CD4-positive, alpha-beta memory T cell (primary cell): ENCODE results near the gene EPHA6. TPM values are rescaled to one million over a fixed set of nuclear protein-coding genes. Genes with fewer than 3 reads are reported as not detected.
"Not testable (repeated sequence)": the region's sequence is repeated elsewhere in the genome, so short reads cannot be mapped to it uniquely, and the experiment has no call there.

ENCODE experiments used
- CTCF ChIA-PET: fragments of 350-600 bp; sonication (Branson Sonifier 250); formaldehyde crosslinking; loops from one replicate; lab custom pipeline; 2021; ENCODE audit warnings: inconsistent platforms; ENCODE audit not compliant: partially characterized antibody; lab: Charles Lee
- POLR2A ChIA-PET: fragments of 350-600 bp; sonication (Branson Sonifier 250); formaldehyde crosslinking; loops from one replicate; lab custom pipeline; 2021; ENCODE audit not compliant: partially characterized antibody; lab: Charles Lee
- DNase-seq, 5 donors: peaks; one replicate each; pipeline versions ENCODE4 v3.0.0 to v3.0.0-alpha.2; 2020 to 2022; ENCODE audit warnings: mixed read lengths in 1 of 5
- H3K27ac ChIP-seq: one replicate; pipeline ENCODE4 v1.7.0; 2013; ENCODE audit warnings: low read depth, low read length
- H3K27me3 ChIP-seq: 2 replicates; pipeline ENCODE4 v1.7.0; 2013; ENCODE audit warnings: mild to moderate bottlenecking, low read length, moderate library complexity; ENCODE audit not compliant: insufficient read depth
- H3K36me3 ChIP-seq: 2 replicates; pipeline ENCODE4 v1.7.0; 2013; ENCODE audit warnings: mild to moderate bottlenecking, low read length, moderate library complexity; ENCODE audit not compliant: insufficient read depth
- H3K4me1 ChIP-seq: 2 replicates; pipeline ENCODE4 v1.7.0; 2013; ENCODE audit warnings: mild to moderate bottlenecking, low read length, moderate library complexity; ENCODE audit not compliant: insufficient read depth
- H3K4me3 ChIP-seq, 2 donors: one replicate each; pipeline ENCODE4 v1.7.0; 2013; ENCODE audit warnings: low read length in 2 of 2, mild to moderate bottlenecking in 1 of 2
- H3K9me3 ChIP-seq, 2 donors: one replicate each; pipeline ENCODE4 v1.7.0; 2013; ENCODE audit warnings: low read length in 2 of 2, control low read depth in 1 of 2; ENCODE audit not compliant: control insufficient read depth in 1 of 2
- H3K27ac Mint-ChIP-seq, 7 donors: one replicate each; pipeline ENCODE4 v1.8.0; 2020 to 2021; ENCODE audit warnings: mixed read lengths in 7 of 7, mild to moderate bottlenecking in 6 of 7, inconsistent platforms in 3 of 7, moderate library complexity in 3 of 7
- H3K27me3 Mint-ChIP-seq, 2 donors: one replicate each; pipeline ENCODE4 v1.8.0; 2020 to 2021; ENCODE audit warnings: mixed read lengths in 2 of 2
- H3K36me3 Mint-ChIP-seq, 2 donors: one replicate each; pipeline ENCODE4 v1.8.0; 2020 to 2021; ENCODE audit warnings: mixed read lengths in 2 of 2, inconsistent platforms in 1 of 2, mild to moderate bottlenecking in 1 of 2
- H3K4me1 Mint-ChIP-seq, 4 donors: one replicate each; pipeline ENCODE4 v1.8.0; 2020 to 2021; ENCODE audit warnings: mixed read lengths in 4 of 4, mild to moderate bottlenecking in 1 of 4
- H3K4me3 Mint-ChIP-seq, 8 donors: one replicate each; pipeline ENCODE4 v1.8.0; 2020 to 2021; ENCODE audit warnings: mixed read lengths in 8 of 8, mild to moderate bottlenecking in 7 of 8, moderate library complexity in 6 of 8, inconsistent platforms in 3 of 8
- H3K9me3 Mint-ChIP-seq, 8 donors: one replicate each; pipeline ENCODE4 v1.8.0; 2020 to 2021; ENCODE audit warnings: mixed read lengths in 8 of 8, mild to moderate bottlenecking in 5 of 8, inconsistent platforms in 3 of 8, moderate library complexity in 1 of 8
- intact Hi-C: fragments of 100-400 bp; cut with micrococcal nuclease; formaldehyde crosslinking; loops from one replicate; pipeline ENCODE4 v1.15.1; 2023
- polyA plus RNA-seq, 2 donors: library from polyadenylated mRNA; unstranded; fragments of 300-500 nt; fragmentation: Illumina TruSeq; gene quantifications; one replicate each; pipeline ENCODE4 v1.2.3, GENCODE V29; 2021
- total RNA-seq, 2 experiments: library from RNA; stranded (reverse); gene quantifications; one replicate each; pipeline ENCODE4 v1.2.3, GENCODE V29; 2021

The EPHA6 gene
- total and polyA plus RNA-seq, 4 experiments from 2014 or later = not detected

DNA sequence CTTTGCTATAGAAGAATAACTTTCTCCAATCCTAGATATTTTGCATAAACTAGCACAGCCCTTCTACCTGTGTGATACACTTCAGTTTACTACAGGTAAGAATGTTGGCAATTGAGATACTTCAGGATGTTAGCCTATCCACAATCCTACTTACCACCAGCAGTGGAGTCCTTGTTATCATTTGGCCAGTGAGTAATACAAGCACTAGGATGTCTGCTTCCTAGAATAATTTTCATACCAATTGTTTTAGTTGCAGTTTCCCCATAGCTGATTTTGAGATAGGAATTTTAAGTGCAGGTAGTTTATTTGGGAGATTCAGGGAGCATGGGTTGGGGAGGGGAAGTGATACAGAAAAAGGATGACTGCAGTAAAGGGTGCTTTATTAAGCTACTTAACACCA is 147.2 kb downstream of the EPHA6 start:
- no peak for DNase-seq
- no peaks in the 10 kb centered on the region for H3K27me3 Mint-ChIP-seq

DNA sequence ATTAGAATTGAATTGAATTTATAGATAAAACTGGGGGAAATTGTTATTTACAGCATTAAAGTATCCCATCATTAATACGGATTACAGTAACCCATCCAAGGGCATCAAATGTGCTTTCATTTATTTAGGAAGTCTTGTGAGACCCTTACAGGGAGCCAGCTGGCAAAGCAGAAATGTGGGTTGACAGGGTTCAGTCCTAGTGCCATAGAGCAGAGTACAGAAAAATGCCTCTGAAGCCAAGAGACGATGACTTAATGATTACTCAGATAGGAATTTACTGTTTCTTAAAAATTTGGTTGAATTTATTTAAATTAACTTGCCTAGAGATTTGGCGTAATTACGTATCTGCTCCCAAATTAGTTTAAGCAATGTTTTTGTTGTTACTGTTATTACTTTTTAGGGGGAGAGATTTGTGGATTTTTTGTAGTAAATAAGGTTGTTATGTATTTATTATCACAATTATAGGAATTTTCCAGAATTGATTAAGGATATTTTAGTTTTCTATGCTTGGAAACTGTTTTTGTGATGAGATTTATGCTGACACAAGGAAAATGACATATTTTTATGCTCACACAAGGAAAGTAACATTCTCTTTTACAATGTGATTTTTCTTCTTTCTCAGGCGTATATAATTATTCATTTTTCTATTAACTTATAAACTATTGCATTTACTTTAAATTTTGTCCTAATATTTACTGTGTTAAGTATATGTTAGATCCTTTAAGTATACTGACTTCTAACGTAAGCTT is 152.0 kb downstream of the EPHA6 start:
- DNase-seq = no peak
- Mint-ChIP-seq H3K27me3 (no peaks in the 10 kb centered on the region), H3K36me3 (no peaks in the 10 kb centered on the region), H3K4me1 (no peaks in the 10 kb centered on the region), H3K4me3 (no peak overlapping the region), H3K27ac (no peak overlapping the region), H3K9me3 (peaks cover 0 to 3% (median 0%) of the 10 kb centered on the region in 8 donors)
- Histone ChIP-seq H3K27ac (no peak overlapping the region), H3K36me3 (no peaks in the 10 kb centered on the region), H3K9me3 (no peaks in the 10 kb centered on the region), H3K4me1 (no peaks in the 10 kb centered on the region), H3K27me3 (no peaks in the 10 kb centered on the region), H3K4me3 (no peak overlapping the region)
- intact Hi-C loops = no loop called here
- POLR2A ChIA-PET = no interaction called here
- CTCF ChIA-PET = no interaction called here

More for the DNA sequence above, 147.2 kb downstream of the EPHA6 start:
- Histone ChIP-seq H3K4me3 (no peak overlapping the region), H3K9me3 (no peaks in the 10 kb centered on the region), H3K4me1 (no peaks in the 10 kb centered on the region), H3K36me3 (no peaks in the 10 kb centered on the region), H3K27me3 (no peaks in the 10 kb centered on the region), H3K27ac (no peak overlapping the region)
- peaks cover 0 to 3% (median 0%) of the 10 kb centered on the region in 8 donors for H3K9me3 Mint-ChIP-seq
- no peak overlapping the region for H3K4me3 Mint-ChIP-seq
- H3K27ac Mint-ChIP-seq = no peak overlapping the region
- POLR2A ChIA-PET = no interaction called here
- intact Hi-C loops = no loop called here
- CTCF ChIA-PET = no interaction called here
- H3K4me1 Mint-ChIP-seq = no peaks in the 10 kb centered on the region
- no peaks in the 10 kb centered on the region for H3K36me3 Mint-ChIP-seq

DNA sequence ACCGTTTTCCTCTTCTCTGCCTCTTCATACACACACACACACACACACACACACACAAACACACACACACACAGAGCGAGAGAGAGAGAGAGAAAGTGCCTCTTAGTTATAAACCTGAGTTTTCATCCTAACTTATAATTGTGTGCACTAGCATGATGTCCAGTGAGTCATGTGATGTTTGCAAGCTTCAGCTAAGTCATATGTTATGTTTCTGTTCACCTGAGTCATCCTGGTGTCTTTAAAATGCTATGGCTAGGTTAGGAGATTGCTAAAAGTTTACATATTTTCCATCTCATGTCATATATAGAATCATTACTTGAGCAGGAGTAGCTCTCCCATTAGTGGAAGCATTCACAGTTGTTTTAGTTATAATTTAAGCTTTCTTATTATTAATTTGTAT is 155.8 kb downstream of the EPHA6 start:
- ChIA-PET CTCF (no interaction called here), POLR2A (no interaction called here)
- peaks cover 0 to 2% (median 0%) of the 10 kb centered on the region in 8 donors for H3K9me3 Mint-ChIP-seq
- Histone ChIP-seq H3K36me3 (no peaks in the 10 kb centered on the region), H3K4me1 (no peaks in the 10 kb centered on the region), H3K9me3 (no peaks in the 10 kb centered on the region), H3K27ac (no peak overlapping the region), H3K27me3 (no peaks in the 10 kb centered on the region), H3K4me3 (no peak overlapping the region)
- no peak overlapping the region for H3K27ac Mint-ChIP-seq
- no peaks in the 10 kb centered on the region for H3K36me3 Mint-ChIP-seq
- no peak for DNase-seq
- no peaks in the 10 kb centered on the region for H3K4me1 Mint-ChIP-seq
- H3K27me3 Mint-ChIP-seq = no peaks in the 10 kb centered on the region
- no peak overlapping the region for H3K4me3 Mint-ChIP-seq
- intact Hi-C loops = no loop called here

DNA sequence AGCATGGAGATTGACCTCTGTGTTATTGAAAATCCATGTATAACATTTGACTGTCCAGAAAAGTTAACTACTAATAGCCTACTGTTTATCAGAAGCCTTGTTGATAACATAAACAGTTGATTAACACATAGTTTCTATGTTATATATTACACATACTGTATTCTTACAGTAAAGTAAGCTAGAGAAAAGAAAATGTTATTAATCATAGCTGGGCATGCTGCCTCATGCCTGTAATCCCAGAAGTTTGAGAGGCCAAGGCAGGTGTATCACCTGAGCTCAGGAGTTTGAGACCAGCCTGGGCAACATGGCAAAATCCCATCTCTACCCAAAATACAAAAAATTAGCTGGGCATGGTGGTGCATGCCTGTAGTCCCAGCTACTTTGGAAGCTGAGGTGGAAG is 163.3 kb downstream of the EPHA6 start:
- H3K9me3 Mint-ChIP-seq = peaks cover 0 to 9% (median 2%) of the 10 kb centered on the region in 8 donors
- Histone ChIP-seq H3K27ac (no peak overlapping the region), H3K36me3 (no peaks in the 10 kb centered on the region), H3K4me1 (no peaks in the 10 kb centered on the region), H3K27me3 (no peaks in the 10 kb centered on the region), H3K4me3 (no peak overlapping the region), H3K9me3 (no peaks in the 10 kb centered on the region)
- DNase-seq = no peak
- H3K36me3 Mint-ChIP-seq = no peaks in the 10 kb centered on the region
- ChIA-PET POLR2A (no interaction called here), CTCF (no interaction called here)
- no peaks in the 10 kb centered on the region for H3K4me1 Mint-ChIP-seq
- no peak overlapping the region for H3K27ac Mint-ChIP-seq
- H3K27me3 Mint-ChIP-seq = no peaks in the 10 kb centered on the region
- H3K4me3 Mint-ChIP-seq = no peak overlapping the region
- intact Hi-C loops = no loop called here

DNA sequence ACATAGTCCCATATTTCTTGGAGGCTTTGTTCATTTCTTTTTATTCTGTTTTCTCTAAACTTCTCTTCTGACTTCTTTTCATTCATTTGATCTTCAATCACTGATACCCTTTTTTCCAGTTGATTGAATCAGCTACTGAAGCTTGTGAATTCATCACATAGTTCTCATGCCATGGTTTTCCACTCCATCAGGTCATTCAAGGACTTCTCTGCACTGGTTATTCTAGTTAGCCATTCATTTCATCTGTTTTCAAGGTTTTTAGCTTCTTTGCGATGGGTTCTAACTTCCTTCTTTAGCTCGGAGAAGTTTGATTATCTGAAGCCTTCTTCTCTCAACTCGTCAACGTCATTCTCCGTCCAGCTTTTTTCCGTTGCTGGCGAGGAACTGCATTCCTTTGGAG is 169.3 kb downstream of the EPHA6 start:
- H3K4me1 ChIP-seq, H3K36me3 Mint-ChIP-seq, H3K4me3 ChIP-seq, H3K4me1 Mint-ChIP-seq, H3K27me3 Mint-ChIP-seq, POLR2A ChIA-PET, H3K9me3 ChIP-seq, H3K4me3 Mint-ChIP-seq, CTCF ChIA-PET, H3K27me3 ChIP-seq, H3K9me3 Mint-ChIP-seq, H3K27ac Mint-ChIP-seq, H3K36me3 ChIP-seq, DNase-seq, H3K27ac ChIP-seq, intact Hi-C loops: not testable (repeated sequence)

DNA sequence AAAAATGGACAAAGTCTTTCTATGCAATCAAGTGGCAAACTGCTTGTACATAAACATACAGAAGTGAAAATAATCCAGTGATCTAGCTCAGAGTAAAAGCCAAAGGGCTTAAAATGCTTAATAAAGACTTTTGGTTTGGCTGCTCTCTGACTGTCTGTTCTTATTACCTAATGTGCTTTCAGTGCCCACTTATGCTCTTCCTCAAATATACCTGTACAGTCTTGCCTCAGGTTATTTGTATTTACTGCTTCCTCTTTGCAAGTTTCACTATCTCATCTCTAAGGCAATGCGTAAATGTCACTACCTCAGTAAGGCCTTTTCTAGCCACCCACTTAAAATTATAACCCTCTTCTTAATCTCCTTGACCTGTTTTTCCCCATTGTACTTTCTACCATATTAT is 171.8 kb downstream of the EPHA6 start:
- no peak overlapping the region for H3K27ac ChIP-seq
- Mint-ChIP-seq H3K9me3 (peaks cover 0 to 6% (median 0%) of the 10 kb centered on the region in 8 donors), H3K4me1 (no peaks in the 10 kb centered on the region), H3K36me3 (no peaks in the 10 kb centered on the region), H3K4me3 (no peak overlapping the region), H3K27ac (no peak overlapping the region), H3K27me3 (no peaks in the 10 kb centered on the region)
- DNase-seq = no peak
- ChIA-PET CTCF (no interaction called here), POLR2A (no interaction called here)
- H3K4me1 ChIP-seq = no peaks in the 10 kb centered on the region
- intact Hi-C loops = no loop called here
- no peaks in the 10 kb centered on the region for H3K36me3 ChIP-seq
- H3K9me3 ChIP-seq = no peaks in the 10 kb centered on the region
- no peak overlapping the region for H3K4me3 ChIP-seq
- no peaks in the 10 kb centered on the region for H3K27me3 ChIP-seq

DNA sequence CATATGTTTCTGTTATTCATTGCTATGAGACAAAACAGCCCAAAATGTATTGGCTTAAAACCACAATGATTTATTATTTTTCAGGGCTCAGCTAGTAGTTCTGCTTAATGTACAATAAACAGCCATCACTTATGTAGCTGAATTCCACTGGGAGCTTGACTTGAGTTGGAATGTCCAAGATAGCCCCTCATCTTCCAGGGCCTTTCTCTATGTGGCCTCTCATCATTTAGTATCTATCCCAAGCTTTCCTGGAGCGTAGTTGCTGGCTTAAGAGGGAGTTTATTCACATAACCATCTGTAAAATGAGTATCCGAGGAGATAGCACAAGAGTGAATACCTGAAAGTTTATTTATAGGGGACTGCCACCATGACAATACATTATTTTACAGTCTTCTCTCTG is 176.8 kb downstream of the EPHA6 start:
- intact Hi-C loops = no loop called here
- Mint-ChIP-seq H3K9me3 (peaks cover 0 to 3% (median 0%) of the 10 kb centered on the region in 8 donors), H3K36me3 (no peaks in the 10 kb centered on the region), H3K27me3 (no peaks in the 10 kb centered on the region), H3K4me1 (no peaks in the 10 kb centered on the region), H3K4me3 (no peak overlapping the region), H3K27ac (no peak overlapping the region)
- DNase-seq = no peak
- H3K4me1 ChIP-seq = no peaks in the 10 kb centered on the region
- H3K27ac ChIP-seq = no peak overlapping the region
- POLR2A ChIA-PET = no interaction called here
- H3K27me3 ChIP-seq = no peaks in the 10 kb centered on the region
- no peaks in the 10 kb centered on the region for H3K9me3 ChIP-seq
- CTCF ChIA-PET = no interaction called here
- no peak overlapping the region for H3K4me3 ChIP-seq
- H3K36me3 ChIP-seq = no peaks in the 10 kb centered on the region
